Sciatic nerve (tissue), 2 donors: ENCODE measurements around the gene HDX. TPM values are rescaled to one million over a fixed set of nuclear protein-coding genes. Genes with fewer than 3 reads are reported as not detected.
"Not testable (repeated sequence)": the region's sequence is repeated elsewhere in the genome, so short reads cannot be mapped to it uniquely, and the experiment has no call there.

Source experiments
- ATAC-seq: fragments of 200-7000 bp; cut with Tn5 transposase; one replicate; pipeline ENCODE4 v1.9.1; 2020; ENCODE audit warnings: mild to moderate bottlenecking, moderate library complexity
- DNase-seq: peaks from one replicate; pipeline ENCODE4 v3.0.0-alpha.2; 2020; ENCODE audit warnings: low spot score
- intact Hi-C: fragments of 100-400 bp; cut with DNase I; formaldehyde crosslinking; loops from one replicate; pipeline ENCODE4 v1.14.2; 2022
- total RNA-seq: library from RNA; stranded (reverse); fragmentation: NEBNext Ultra II Directional; extraction: Animal tissue kit (Norgen Biotek cat#: 25700); gene quantifications from one replicate; pipeline ENCODE4 v1.2.1, GENCODE V29; 2021
- donor health status: DM: no; HTN: no; CAD: no.
- donor health status: DM: no; HTN: no; CAD: no.

HDX gene
- total RNA-seq: 11.2 TPM

- intact Hi-C loops: no loop called here
- ATAC-seq: peak; percentile 100
- peak; percentile 92 for DNase-seq
Measured at GRCh38 chrX:84501798-84502628, at the start of gene HDX. Gene HDX, minus strand, starts transcription at chrX:84502453. Its CDS starts 27,056 bp downstream, at chrX:84475397.

DNA sequence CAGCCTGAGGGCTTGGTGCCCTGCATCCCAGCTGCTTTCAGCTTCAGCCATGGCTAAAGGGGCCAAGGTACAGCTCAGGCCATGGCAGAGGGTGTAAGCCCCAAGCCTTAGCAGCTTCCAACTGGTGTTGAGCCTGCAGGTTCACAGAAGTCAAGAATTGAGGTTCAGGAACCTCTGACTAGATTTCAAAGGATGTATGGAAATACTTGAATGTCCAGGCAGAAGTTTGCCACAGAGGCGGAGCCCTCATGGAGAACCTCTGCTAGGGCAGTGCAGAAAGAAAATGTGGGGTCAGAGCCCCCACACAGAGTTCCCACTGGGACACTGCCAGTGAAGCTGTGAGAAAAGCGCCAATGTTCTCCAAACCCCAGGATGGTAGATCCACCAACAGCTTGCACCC, 39.1 kb upstream of the HDX start:
- intact Hi-C loops, DNase-seq, ATAC-seq: not testable (repeated sequence)

- ATAC-seq, DNase-seq, intact Hi-C loops: not testable (repeated sequence)
Measured at GRCh38 chrX:84537627-84538026, 35.4 kb upstream of the HDX start.

- intact Hi-C loops: loop anchor here (5.0 kb wide), 1 partner anchor 189 kb away; no protein-coding TSS in a partner anchor
- DNase-seq: no peak
- no peak for ATAC-seq
Measured at GRCh38 chrX:84488426-84488825, 13.8 kb downstream of the HDX start.

DNA sequence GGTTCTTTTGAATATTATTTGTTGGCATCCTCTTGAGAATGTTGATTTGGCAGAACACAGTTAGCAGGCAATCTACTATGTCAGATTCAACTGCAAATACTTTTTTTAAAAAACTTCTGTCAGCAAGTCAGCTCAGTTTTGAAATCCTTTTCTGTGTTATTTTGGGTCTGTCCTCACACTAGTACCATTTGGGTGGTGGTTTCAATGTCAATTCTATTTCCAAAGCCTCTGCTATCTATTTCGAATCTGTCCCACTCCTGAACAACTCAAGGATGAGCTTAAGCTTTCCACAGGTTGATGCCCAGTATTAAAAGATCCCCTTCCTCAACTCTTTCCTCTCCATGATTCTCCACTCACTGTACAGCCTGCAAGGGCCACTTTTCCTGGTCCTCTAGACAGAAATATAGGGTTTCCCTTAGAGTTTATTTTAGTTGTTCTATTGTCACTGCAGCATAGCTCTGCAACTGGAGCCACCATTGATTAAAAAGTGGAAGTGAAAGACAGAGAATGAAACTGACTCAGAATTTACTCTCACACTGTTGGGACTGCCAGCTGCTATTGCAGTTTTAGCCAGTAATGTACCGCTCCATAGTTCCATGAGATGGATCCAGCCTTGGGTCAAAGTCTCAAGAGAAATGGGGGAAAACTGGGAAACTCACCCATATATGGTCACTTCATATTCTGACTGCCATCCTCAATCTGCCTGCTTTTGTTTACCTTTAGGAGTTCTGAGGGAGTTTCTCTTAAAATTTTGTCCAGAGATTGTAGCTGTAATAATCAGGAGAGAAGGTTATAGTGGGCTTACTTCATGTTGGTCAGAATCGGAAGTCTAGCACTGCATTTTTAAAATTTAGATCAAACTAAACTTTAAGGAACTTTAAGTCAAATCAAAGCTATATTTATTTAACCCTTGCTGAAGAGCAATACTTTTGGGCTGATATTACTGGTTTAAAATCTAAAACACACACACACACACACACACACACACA, 14.6 kb downstream of the HDX start:
- no peak for ATAC-seq
- DNase-seq: no peak
- intact Hi-C loops: loop anchor here (5.0 kb wide), 1 partner anchor 190 kb away; no protein-coding TSS in a partner anchor

GRCh38 chrX:84479086-84479485, 23.2 kb downstream of the HDX start:
- ATAC-seq (no peak), DNase-seq (no peak)
- intact Hi-C loops: no loop called here

- no peak for ATAC-seq
- intact Hi-C loops: no loop called here
- no peak for DNase-seq
Measured at GRCh38 chrX:84477114-84477513, 25.1 kb downstream of the HDX start.

- ATAC-seq (no peak), DNase-seq (no peak)
- intact Hi-C loops: no loop called here
Measured at GRCh38 chrX:84475596-84475995, 26.7 kb downstream of the HDX start.

GRCh38 chrX:84475101-84475500, 27.2 kb downstream of the HDX start:
- intact Hi-C loops: no loop called here
- ATAC-seq: no peak
- no peak for DNase-seq

GRCh38 chrX:84469226-84469625, 33.0 kb downstream of the HDX start:
- intact Hi-C loops: no loop called here
- DNase-seq (no peak), ATAC-seq (no peak)

DNA sequence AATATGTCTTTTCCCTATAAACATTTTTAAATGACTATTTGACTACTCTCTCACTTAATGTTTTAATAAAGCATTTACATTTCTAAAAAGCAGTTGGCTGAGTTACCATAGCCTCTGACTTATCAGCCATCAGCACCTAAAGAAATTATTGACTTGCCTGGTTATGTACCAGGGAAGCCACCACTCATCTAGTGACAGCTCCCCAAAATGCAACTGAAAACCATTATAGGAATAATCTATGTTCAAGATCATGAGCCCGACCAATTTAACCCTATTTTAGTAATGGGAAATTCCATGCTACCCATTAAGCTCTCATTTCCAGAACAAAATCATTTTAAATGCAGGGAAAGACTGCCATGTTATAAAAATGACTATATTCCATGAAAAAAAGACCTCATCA, 34.4 kb downstream of the HDX start:
- DNase-seq (no peak), ATAC-seq (no peak)
- intact Hi-C loops: no loop called here

DNA sequence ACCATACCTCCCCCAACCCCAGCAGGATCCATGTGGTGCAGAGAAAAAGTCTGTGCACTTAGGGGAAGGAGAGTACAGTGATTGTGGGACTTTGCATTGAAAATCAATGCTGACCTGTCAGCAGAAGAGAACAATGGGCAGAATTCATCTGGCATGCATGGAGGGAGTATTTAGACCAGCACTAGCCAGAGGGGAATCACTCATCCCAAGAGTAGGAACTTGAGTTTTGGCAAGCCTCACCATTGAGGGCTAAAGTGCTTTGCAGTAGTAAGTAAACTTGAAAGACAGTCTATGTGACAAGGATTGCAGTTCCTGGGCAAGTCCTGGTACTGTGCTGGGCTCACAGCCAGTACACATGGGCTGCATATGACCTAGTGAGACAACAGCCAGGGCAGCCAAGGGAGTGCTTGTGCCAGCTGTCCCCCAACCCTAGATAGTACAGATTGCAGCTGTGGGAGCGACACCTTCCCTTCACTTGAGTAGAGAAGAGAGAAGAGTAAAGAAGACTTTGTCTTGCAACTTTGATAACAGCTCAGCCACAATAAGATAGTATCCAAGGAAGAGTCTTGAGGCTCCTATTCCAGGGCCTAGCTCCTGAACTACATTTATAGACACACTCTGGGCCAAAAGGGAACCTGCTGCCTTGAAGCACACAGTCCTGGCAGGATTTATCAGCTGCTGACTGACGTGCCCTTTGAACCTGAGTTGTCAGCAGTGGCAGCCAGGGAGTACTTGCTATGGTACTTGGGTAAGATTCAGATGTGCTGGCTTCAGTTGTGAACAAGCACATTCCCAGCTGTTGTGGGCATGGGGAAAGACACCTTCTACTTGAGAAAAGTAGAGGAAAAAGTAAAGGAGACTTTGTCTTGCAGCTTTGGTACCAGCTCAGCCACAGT, 48.7 kb downstream of the HDX start:
- intact Hi-C loops: no loop called here
- DNase-seq (no peak), ATAC-seq (no peak)

DNA sequence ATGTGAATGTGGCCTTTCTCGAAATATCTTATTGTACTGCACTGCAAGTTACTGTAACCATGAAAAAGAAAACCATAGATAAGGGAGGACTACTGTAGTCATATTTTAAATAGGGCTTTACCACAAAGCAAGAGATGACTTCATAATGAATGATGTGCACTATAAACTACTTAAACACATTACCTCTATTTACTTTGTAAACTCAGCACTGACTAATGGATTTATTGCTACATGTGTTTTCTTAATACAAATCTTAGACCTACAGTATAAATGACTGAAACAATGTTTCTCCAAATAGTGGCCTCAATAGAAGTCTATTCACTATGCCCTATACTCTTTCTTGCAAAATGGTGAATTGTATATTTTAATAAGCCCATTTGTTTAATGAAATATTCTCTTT, 61.1 kb downstream of the HDX start:
- intact Hi-C loops: no loop called here
- DNase-seq (no peak), ATAC-seq (no peak)

GRCh38 chrX:84415140-84415539, 87.1 kb downstream of the HDX start:
- DNase-seq: no peak
- intact Hi-C loops: no loop called here
- peak; percentile 38 for ATAC-seq

DNA sequence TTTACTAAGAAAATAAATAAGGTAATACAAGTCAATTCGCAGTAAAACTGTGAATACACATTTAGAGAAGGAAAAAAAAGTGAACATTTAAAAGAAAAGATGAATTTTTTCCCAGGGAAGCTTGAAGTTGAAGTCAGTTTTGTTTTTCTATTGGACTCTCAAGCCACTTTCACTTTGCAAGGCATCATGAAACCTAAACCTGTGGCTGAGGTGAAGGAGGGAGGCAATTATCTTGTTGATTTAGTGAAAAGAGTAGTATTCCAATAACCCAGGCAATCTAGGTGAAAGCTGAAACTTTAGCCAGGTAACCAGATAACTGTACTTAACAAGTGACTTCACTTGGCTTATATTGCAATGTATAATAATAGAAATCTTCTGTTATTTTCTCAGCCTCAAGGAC, 138.6 kb downstream of the HDX start:
- DNase-seq: no peak
- intact Hi-C loops: no loop called here
- no peak for ATAC-seq

DNA sequence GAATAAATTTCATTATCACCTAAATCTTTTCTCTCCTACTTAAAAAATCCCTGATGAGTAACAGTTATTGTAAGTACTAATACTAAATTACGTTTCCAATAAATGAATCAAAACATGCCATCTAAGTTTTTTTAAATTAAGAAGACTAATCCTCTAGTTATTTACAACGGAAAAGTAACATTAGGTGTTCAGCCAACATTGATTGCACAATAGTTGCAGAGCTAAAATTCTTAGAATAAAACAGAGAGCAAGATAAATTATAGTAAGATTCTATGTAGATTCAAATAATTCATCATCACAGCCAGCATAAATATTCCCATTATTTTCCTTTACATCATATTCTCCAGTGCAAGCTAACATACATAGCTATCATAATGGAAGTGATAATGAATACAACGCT, 139.2 kb downstream of the HDX start:
- DNase-seq: no peak
- ATAC-seq: no peak
- intact Hi-C loops: no loop called here

GRCh38 chrX:84362184-84362838, 139.9 kb downstream of the HDX start:
- no peak for DNase-seq
- peak; percentile 74 for ATAC-seq
- intact Hi-C loops: no loop called here

DNA sequence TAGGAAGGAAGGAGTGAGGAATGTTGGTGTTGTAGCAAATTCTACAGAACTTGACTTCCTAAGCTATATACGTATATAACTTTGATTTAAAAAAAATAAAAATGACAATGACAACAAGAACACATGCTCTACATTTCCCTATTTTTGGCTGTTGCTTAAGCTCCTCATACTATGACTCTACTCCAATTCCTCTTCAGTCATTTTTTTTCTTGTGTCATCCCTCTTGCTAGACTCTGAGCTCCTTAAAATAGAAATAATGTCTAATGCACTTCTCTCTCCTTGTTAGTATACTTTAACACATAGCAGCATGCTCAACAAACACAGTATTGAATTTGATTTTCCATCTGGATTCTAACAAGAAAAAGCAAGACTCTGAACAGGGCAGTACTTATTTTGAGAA, 144.0 kb downstream of the HDX start:
- no peak for ATAC-seq

More for the DNA sequence above, 144.0 kb downstream of the HDX start:
- DNase-seq: no peak
- intact Hi-C loops: no loop called here
